ENCODE data around the gene MYO1A.

DNA sequence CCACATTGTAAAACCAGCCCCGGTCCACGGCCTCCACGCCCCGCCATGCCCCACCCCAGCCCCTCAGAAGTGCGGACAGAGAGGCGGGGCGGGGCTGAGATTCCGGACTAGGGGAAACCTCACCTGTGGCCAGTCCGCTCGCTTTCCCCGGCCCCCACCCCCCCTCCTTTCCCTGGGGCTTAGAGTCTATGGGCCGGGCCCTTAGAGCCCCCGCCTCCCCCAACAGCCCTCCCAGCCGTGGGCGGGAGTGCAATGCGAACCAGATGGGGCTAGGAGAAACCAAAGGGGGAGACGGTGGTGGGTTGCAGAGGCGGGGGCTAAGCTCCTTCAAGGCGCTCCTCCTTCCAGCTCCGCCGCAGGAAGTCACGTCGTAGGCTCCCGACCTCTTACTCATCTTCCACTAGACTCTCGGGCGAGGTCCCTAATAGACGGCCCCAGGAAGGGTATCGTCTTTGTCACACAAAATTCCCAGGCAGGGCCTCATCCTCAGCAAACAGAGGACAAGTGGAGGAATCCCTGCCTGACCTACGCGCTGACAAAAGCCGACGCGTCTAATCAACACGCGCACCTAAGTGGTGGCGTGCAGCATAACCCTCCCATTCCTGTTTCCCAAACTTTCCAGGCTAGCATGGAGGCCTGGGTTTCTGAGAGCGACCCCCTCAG, 37.9 kb upstream of the MYO1A start:
- TF ChIP-seq, protein P1, sequence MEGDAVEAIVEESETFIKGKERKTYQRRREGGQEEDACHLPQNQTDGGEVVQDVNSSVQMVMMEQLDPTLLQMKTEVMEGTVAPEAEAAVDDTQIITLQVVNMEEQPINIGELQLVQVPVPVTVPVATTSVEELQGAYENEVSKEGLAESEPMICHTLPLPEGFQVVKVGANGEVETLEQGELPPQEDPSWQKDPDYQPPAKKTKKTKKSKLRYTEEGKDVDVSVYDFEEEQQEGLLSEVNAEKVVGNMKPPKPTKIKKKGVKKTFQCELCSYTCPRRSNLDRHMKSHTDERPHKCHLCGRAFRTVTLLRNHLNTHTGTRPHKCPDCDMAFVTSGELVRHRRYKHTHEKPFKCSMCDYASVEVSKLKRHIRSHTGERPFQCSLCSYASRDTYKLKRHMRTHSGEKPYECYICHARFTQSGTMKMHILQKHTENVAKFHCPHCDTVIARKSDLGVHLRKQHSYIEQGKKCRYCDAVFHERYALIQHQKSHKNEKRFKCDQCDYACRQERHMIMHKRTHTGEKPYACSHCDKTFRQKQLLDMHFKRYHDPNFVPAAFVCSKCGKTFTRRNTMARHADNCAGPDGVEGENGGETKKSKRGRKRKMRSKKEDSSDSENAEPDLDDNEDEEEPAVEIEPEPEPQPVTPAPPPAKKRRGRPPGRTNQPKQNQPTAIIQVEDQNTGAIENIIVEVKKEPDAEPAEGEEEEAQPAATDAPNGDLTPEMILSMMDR (IDR thresholded peaks at IDR 0.05) = no peak
- no peak for TF ChIP-seq EZH2 (IDR thresholded peaks at IDR 0.05; ENCODE audit: borderline replicate concordance, insufficient read depth, low read depth, low read length, poor library complexity, severe bottlenecking)

Data from B cell (primary cell).